ENCODE data around the gene KRTAP10-1. TPM values are rescaled to one million over a fixed set of nuclear protein-coding genes. Genes with fewer than 3 reads are reported as not detected.

Gene KRTAP10-1
- polyA plus RNA-seq, 1 donor (not counting 4 experiments of a cell fraction or from before 2014, with no cell fraction given) = not detected

GRCh38 chr21:44514218-44514520, 25.8 kb downstream of the KRTAP10-1 start:
- H3K9me1 ChIP-seq (ENCODE audit: control insufficient read depth, extremely low read depth, insufficient read depth, low read length) = no peaks in the 10 kb centered on the region
- H3K4me1 ChIP-seq (ENCODE audit: control insufficient read depth, extremely low read depth, insufficient read depth, low read length) = no peaks in the 10 kb centered on the region
- no peak overlapping the region for H3K4me3 ChIP-seq (ENCODE audit: control insufficient read depth in 2 of 3, extremely low read depth in 1 of 3, insufficient read depth in 2 of 3, low read depth in 1 of 3, low read length in 3 of 3)
- DNase-seq (ENCODE audit: low read depth, low spot score) (no peak), FAIRE-seq (no peak)
- H3K79me2 ChIP-seq (ENCODE audit: control insufficient read depth, insufficient read depth, low read length) = no peaks in the 10 kb centered on the region
- H3K36me3 ChIP-seq (ENCODE audit: control insufficient read depth in 2 of 2, extremely low read depth in 1 of 2, insufficient read depth in 2 of 2, low read length in 2 of 2) = no peaks in the 10 kb centered on the region
- H3K4me2 ChIP-seq (ENCODE audit: control insufficient read depth, extremely low read depth, insufficient read depth, low read depth, low read length) = no peak overlapping the region
- dilution Hi-C loops (cut with MboI; ENCODE audit: extremely low pct_ligation_motif_present, low sequenced_read_pairs) = no loop called here
- no peak overlapping the region for H3K9ac ChIP-seq (ENCODE audit: control insufficient read depth, extremely low read depth, insufficient read depth, low read length)
- TF ChIP-seq CTCF (optimal IDR thresholded peaks at IDR 0.05 in 1 of 3, IDR thresholded peaks at IDR 0.05 in 1 of 3, conservative IDR thresholded peaks at IDR 0.05 in 1 of 3; ENCODE audit: extremely low read depth in 1 of 3, insufficient read depth in 2 of 3, low read length in 3 of 3) = no peak
- H3K27me3 ChIP-seq (ENCODE audit: control insufficient read depth, extremely low read depth, insufficient read depth, low read length) = peaks cover 11% of the 10 kb centered on the region
- H2AFZ ChIP-seq (ENCODE audit: control insufficient read depth, low read length) = no peak overlapping the region
- H3K27ac ChIP-seq (ENCODE audit: control insufficient read depth, insufficient read depth, low read length) = no peak overlapping the region
- no peaks in the 10 kb centered on the region for H3K9me3 ChIP-seq (ENCODE audit: control insufficient read depth, low read depth, low read length)
- no peaks in the 10 kb centered on the region for H4K20me1 ChIP-seq (ENCODE audit: control insufficient read depth, extremely low read depth, insufficient read depth, low read length)

GRCh38 chr21:44513389-44514217, 26.4 kb downstream of the KRTAP10-1 start:
- peaks cover 11% of the 10 kb centered on the region for H3K27me3 ChIP-seq (ENCODE audit: control insufficient read depth, extremely low read depth, insufficient read depth, low read length)
- no peaks in the 10 kb centered on the region for H3K9me3 ChIP-seq (ENCODE audit: control insufficient read depth, low read depth, low read length)
- no peak overlapping the region for H3K4me3 ChIP-seq (ENCODE audit: control insufficient read depth in 2 of 3, extremely low read depth in 1 of 3, insufficient read depth in 2 of 3, low read depth in 1 of 3, low read length in 3 of 3)
- H3K36me3 ChIP-seq (ENCODE audit: control insufficient read depth in 2 of 2, extremely low read depth in 1 of 2, insufficient read depth in 2 of 2, low read length in 2 of 2) = no peaks in the 10 kb centered on the region
- no peaks in the 10 kb centered on the region for H3K9me1 ChIP-seq (ENCODE audit: control insufficient read depth, extremely low read depth, insufficient read depth, low read length)
- no peak overlapping the region for H3K9ac ChIP-seq (ENCODE audit: control insufficient read depth, extremely low read depth, insufficient read depth, low read length)
- H3K4me2 ChIP-seq (ENCODE audit: control insufficient read depth, extremely low read depth, insufficient read depth, low read depth, low read length) = no peak overlapping the region
- H3K4me1 ChIP-seq (ENCODE audit: control insufficient read depth, extremely low read depth, insufficient read depth, low read length) = no peaks in the 10 kb centered on the region
- DNase-seq (ENCODE audit: low read depth, low spot score) (no peak), FAIRE-seq (no peak)
- no peaks in the 10 kb centered on the region for H3K79me2 ChIP-seq (ENCODE audit: control insufficient read depth, insufficient read depth, low read length)
- H4K20me1 ChIP-seq (ENCODE audit: control insufficient read depth, extremely low read depth, insufficient read depth, low read length) = no peaks in the 10 kb centered on the region
- no peak for TF ChIP-seq CTCF (optimal IDR thresholded peaks at IDR 0.05 in 1 of 3, IDR thresholded peaks at IDR 0.05 in 1 of 3, conservative IDR thresholded peaks at IDR 0.05 in 1 of 3; ENCODE audit: extremely low read depth in 1 of 3, insufficient read depth in 2 of 3, low read length in 3 of 3)
- no peak for TF ChIP-seq EZH2 (IDR thresholded peaks at IDR 0.05; ENCODE audit: low read length)
- no peak overlapping the region for H2AFZ ChIP-seq (ENCODE audit: control insufficient read depth, low read length)
- dilution Hi-C loops (cut with MboI; ENCODE audit: extremely low pct_ligation_motif_present, low sequenced_read_pairs) = no loop called here
- no peak overlapping the region for H3K27ac ChIP-seq (ENCODE audit: control insufficient read depth, insufficient read depth, low read length)
